ENCODE measurements around the gene HSF2. TPM values are rescaled to one million over a fixed set of nuclear protein-coding genes. Genes with fewer than 3 reads are reported as not detected.

Gene HSF2
- total RNA-seq, 1 experiment from 2014 or later, result 19.8 TPM

Other genes starting within 250 kb of the HSF2 start
- gene SERINC1, start 72.2 kb downstream of the HSF2 start, total RNA-seq (2021; ENCODE audit: unreplicated experiment), result 45.2 TPM
- gene PKIB, start 210.8 kb downstream of the HSF2 start, total RNA-seq (2021; ENCODE audit: unreplicated experiment), result 24.0 TPM

Data from HCT116 (cell line).